H7 (cell line): ENCODE results near the gene STRBP. TPM values are rescaled to one million over a fixed set of nuclear protein-coding genes. Genes with fewer than 3 reads are reported as not detected.

ENCODE experiments used
- DNase-seq: peaks from one replicate; pipeline ENCODE4 v3.0.0; 2012
- H3K27me3 ChIP-seq: 2 replicates; pipeline ENCODE4 v1.6.0; 2011; ENCODE audit warnings: mild to moderate bottlenecking, low read length; ENCODE audit not compliant: control insufficient read depth, insufficient read depth
- H3K36me3 ChIP-seq: replicated peaks from 2 replicates; pipeline ENCODE4 v1.5.1; 2011; ENCODE audit warnings: low read length; ENCODE audit not compliant: control insufficient read depth, insufficient read depth
- H3K4me3 ChIP-seq: 2 replicates; pipeline ENCODE4 v1.5.1; 2011; ENCODE audit warnings: low read depth, mild to moderate bottlenecking, control low read depth, low read length, moderate library complexity; ENCODE audit not compliant: insufficient read depth
- total RNA-seq: library from RNA; depleted of rRNA; stranded (reverse); fragments of >200 nt; shearing (Covaris generic); gene quantifications from 2 replicates; pipeline ENCODE4 v1.2.3, GENCODE V29; 2014; rRNA removed

The STRBP gene
- total RNA-seq, 1 experiment from 2014 or later = 35.0 TPM

- Histone ChIP-seq H3K4me3 (no peak overlapping the region), H3K27me3 (no peaks in the 10 kb centered on the region), H3K36me3 (peaks cover 17% of the 10 kb centered on the region)
- no peak for DNase-seq
Observed at GRCh38 chr9:123089040-123089439, 179.3 kb downstream of the STRBP start.

- no peak overlapping the region for H3K4me3 ChIP-seq
- no peak for DNase-seq
- H3K27me3 ChIP-seq = no peaks in the 10 kb centered on the region
- peaks cover 12% of the 10 kb centered on the region for H3K36me3 ChIP-seq
Observed at GRCh38 chr9:123087359-123087888, 181.0 kb downstream of the STRBP start.

- Histone ChIP-seq H3K36me3 (peaks cover 10% of the 10 kb centered on the region), H3K4me3 (no peak overlapping the region), H3K27me3 (no peaks in the 10 kb centered on the region)
- DNase-seq = no peak
Observed at GRCh38 chr9:123085916-123086315, 182.5 kb downstream of the STRBP start.

DNA sequence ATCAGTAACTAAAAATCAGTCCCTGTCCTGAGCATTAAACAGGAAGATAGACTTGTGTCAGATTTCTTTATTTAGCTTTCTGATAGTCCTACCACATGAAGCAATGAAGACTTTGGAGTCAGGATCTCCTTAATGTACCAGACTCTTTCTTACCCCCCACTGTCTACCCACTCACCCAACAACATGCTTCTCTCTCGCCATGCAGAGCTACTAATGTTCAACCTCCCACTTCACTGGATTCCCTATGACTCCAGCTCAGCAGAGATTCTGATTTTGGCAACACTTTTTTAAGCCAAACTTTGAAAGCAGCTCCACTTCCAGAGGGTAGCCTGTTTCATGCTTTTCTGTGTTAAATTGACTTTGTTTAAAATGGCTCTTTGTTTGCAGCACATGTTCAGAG, 184.1 kb downstream of the STRBP start:
- Histone ChIP-seq H3K36me3 (peaks cover 6% of the 10 kb centered on the region), H3K4me3 (no peak overlapping the region), H3K27me3 (no peaks in the 10 kb centered on the region)
- no peak for DNase-seq

GRCh38 chr9:123083680-123084079, 184.7 kb downstream of the STRBP start:
- Histone ChIP-seq H3K36me3 (peaks cover 5% of the 10 kb centered on the region), H3K27me3 (no peaks in the 10 kb centered on the region), H3K4me3 (no peak overlapping the region)
- no peak for DNase-seq

GRCh38 chr9:123081824-123082223, 186.6 kb downstream of the STRBP start:
- Histone ChIP-seq H3K27me3 (no peaks in the 10 kb centered on the region), H3K36me3 (peaks cover 6% of the 10 kb centered on the region), H3K4me3 (no peak overlapping the region)
- no peak for DNase-seq

- Histone ChIP-seq H3K4me3 (no peak overlapping the region), H3K27me3 (no peaks in the 10 kb centered on the region), H3K36me3 (peaks cover 6% of the 10 kb centered on the region)
- DNase-seq = no peak
Observed at GRCh38 chr9:123080444-123080843, 187.9 kb downstream of the STRBP start.

- H3K4me3 ChIP-seq = no peak overlapping the region
- no peak for DNase-seq
- peaks cover 1% of the 10 kb centered on the region for H3K36me3 ChIP-seq
- H3K27me3 ChIP-seq = no peaks in the 10 kb centered on the region
Observed at GRCh38 chr9:123074628-123075027, 193.8 kb downstream of the STRBP start.

GRCh38 chr9:123073991-123074422, 194.4 kb downstream of the STRBP start:
- H3K36me3 ChIP-seq = peaks cover 1% of the 10 kb centered on the region
- H3K4me3 ChIP-seq = no peak overlapping the region

GRCh38 chr9:123073441-123073840, 194.9 kb downstream of the STRBP start:
- Histone ChIP-seq H3K36me3 (peaks cover 1% of the 10 kb centered on the region), H3K27me3 (no peaks in the 10 kb centered on the region), H3K4me3 (no peak overlapping the region)
- no peak for DNase-seq

More at GRCh38 chr9:123073991-123074422, 194.4 kb downstream of the STRBP start:
- no peak for DNase-seq
- no peaks in the 10 kb centered on the region for H3K27me3 ChIP-seq

DNA sequence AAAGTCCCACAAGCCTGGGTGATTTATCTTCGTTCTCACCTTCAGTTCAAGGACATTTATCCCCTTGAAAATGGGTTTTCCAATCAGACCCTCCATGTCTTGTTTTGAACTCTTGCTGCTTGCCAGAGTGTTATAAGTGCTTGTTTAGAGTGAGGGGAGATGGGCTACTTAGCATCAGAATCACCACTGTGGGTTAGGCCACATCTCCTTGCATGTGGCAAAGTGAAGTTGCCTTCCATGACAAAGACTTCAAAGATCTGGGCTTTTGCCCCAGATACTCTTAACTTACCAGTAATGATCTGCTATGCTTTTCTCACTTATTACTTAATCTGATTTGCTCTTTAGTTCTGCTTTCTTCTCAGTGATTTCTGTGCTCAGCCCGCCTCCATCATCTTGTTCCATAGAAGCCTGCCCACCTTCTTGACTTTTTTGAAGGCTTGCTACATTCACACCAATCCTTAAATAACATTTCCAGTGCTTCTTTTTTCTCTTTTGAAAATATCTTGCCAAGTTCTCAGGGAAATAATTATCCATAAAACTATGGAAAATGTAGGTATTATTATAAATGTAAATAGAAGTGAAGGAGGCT, 195.9 kb downstream of the STRBP start:
- peak; percentile 30 for DNase-seq
- H3K36me3 ChIP-seq = no peaks in the 10 kb centered on the region
- no peaks in the 10 kb centered on the region for H3K27me3 ChIP-seq
- H3K4me3 ChIP-seq = no peak overlapping the region

Other genes with a start within 250 kb of the STRBP start
- 0.48 TPM in 1 of 2 replicates, not detected in the other for gene GPR21, start 234.9 kb downstream of the STRBP start, total RNA-seq
- 1.6 and 1.7 TPM in 2 replicates for gene CRB2, start 87.6 kb upstream of the STRBP start, total RNA-seq